ENCODE measurements around the gene PAN3.

DNA sequence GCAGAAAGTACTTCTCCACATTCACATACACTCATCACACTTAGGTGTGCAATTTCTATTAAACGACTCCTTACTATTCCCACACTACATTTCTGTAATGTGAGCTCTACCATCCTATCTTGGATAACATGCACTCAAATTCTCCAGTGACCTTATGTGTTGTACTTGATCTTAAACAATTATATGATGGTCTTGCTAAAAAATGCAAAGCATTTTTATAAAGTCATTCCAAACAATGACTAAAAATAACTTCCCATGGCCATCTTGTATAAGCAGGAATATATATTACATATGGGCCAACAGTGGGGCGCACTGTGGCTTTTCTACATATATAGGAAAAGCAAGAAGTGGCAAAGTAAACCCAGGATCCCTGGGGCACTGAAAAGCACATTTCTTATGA, 201.1 kb downstream of the PAN3 start:
- TF ChIP-seq, protein P1, sequence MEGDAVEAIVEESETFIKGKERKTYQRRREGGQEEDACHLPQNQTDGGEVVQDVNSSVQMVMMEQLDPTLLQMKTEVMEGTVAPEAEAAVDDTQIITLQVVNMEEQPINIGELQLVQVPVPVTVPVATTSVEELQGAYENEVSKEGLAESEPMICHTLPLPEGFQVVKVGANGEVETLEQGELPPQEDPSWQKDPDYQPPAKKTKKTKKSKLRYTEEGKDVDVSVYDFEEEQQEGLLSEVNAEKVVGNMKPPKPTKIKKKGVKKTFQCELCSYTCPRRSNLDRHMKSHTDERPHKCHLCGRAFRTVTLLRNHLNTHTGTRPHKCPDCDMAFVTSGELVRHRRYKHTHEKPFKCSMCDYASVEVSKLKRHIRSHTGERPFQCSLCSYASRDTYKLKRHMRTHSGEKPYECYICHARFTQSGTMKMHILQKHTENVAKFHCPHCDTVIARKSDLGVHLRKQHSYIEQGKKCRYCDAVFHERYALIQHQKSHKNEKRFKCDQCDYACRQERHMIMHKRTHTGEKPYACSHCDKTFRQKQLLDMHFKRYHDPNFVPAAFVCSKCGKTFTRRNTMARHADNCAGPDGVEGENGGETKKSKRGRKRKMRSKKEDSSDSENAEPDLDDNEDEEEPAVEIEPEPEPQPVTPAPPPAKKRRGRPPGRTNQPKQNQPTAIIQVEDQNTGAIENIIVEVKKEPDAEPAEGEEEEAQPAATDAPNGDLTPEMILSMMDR (IDR thresholded peaks at IDR 0.05 in 8 of 11, conservative IDR thresholded peaks at IDR 0.05 in 3 of 11) = no peak
- TF ChIP-seq POLR2A (IDR thresholded peaks at IDR 0.05) = no peak
